Thyroid gland (tissue), 4 donors: ENCODE data around the gene CLEC20A. TPM values are rescaled to one million over a fixed set of nuclear protein-coding genes. Genes with fewer than 3 reads are reported as not detected.

Experiments
- DNase-seq, 2 donors: peaks; one replicate each; pipeline ENCODE4 v3.0.0-alpha.2; 2019
- H3K27ac ChIP-seq, 3 donors: fragments of 200-600 bp; sonication (generic); 1 replicate in 2 of 3; 2 replicates in 1 of 3; pipeline ENCODE4 v1.5.1; 2016 to 2019; ENCODE audit warnings: mild to moderate bottlenecking in 1 of 3, moderate library complexity in 1 of 3
- H3K27me3 ChIP-seq: fragments of 200-600 bp; sonication (generic); one replicate; pipeline ENCODE4 v1.5.1; 2019
- H3K36me3 ChIP-seq, 2 donors: fragments of 200-600 bp; sonication (generic); one replicate each; pipeline ENCODE4 v1.5.1; 2016 to 2019
- H3K4me1 ChIP-seq, 2 donors: fragments of 200-600 bp; sonication (generic); one replicate each; pipeline ENCODE4 v1.5.1; 2017 to 2019
- H3K4me3 ChIP-seq, 3 donors: fragments of 200-600 bp; sonication (generic); replicated peaks in 1 of 3; 1 replicate in 2 of 3; 2 replicates in 1 of 3; pipeline ENCODE4 v1.5.1; 2016; ENCODE audit warnings: mild to moderate bottlenecking in 1 of 3
- H3K9me3 ChIP-seq: fragments of 200-600 bp; sonication (generic); one replicate; pipeline ENCODE4 v1.5.1; 2017
- CTCF ChIP-seq, 6 experiments: fragments of 200-600 bp in 3 of 6; fragments of 450-650 bp in 3 of 6; sonication (generic) in 3 of 6; IDR thresholded peaks; one replicate each; pipeline ENCODE4 v1.5.1; 2016 to 2019; ENCODE audit warnings: antibody characterized with exemption in 6 of 6, mild to moderate bottlenecking in 2 of 6, inconsistent platforms in 1 of 6, moderate library complexity in 1 of 6
- POLR2A ChIP-seq, 2 donors: fragments of 450-650 bp; IDR thresholded peaks; one replicate each; pipeline ENCODE4 v1.6.1; 2017; ENCODE audit warnings: antibody characterized with exemption in 2 of 2, mild to moderate bottlenecking in 2 of 2, moderate library complexity in 1 of 2
- WGBS, 2 donors: methylation state at CpG; one replicate each; pipeline ENCODE4 v1.1.5; 2017; 5-methylcytosine and 5-hydroxymethylcytosine counted together
- intact Hi-C: fragments of 100-400 bp; cut with DNase I; formaldehyde crosslinking; loops from one replicate; pipeline ENCODE4 v1.15.1; 2023
- total RNA-seq, 4 donors: library from RNA; depleted of rRNA; stranded (reverse); fragments of >200 nt; gene quantifications; one replicate each; pipeline ENCODE4 v1.2.3, GENCODE V29; 2016

Gene CLEC20A
- total RNA-seq, 4 donors from 2014 or later = not detected

DNA sequence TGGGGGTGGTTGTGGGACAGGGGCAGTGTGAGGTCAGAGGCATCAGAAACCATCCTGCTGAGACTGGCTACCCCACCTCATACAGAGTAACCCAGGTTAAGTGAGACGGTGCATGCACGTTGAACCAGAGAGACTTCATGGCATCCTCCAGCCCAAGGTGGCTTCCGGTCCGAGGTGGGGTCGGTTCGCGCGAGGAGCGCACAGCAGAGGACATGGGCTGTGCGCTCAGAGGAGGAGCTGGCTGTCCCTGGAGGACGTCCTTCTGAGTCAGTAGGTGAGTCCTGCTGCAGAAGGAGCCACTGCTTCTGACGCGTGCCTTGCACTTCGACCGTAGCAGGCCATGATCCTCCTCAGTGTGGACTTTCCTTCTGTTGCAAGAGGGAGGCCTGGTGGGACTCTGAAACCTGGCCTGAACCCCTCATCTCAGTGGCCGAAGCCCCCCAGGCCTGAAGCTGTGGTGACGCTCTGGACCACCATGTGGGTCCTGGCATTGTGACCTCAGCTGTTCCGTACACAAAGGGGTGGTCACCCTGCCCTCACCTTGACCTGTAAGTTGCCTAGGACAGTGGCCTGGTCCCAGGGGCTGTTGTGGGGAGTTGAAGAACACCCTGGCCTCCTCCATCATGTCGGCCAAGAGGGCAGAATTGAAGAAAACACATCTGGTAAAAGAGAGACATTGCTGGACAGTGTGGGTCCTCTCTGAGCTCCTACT, 16.0 kb upstream of the CLEC20A start, which contains the start of gene TEX35:
TEX35 (plus strand) TSS at position 544 of the 712 bp plus-strand sequence; CDS start at position 624, 80 bp downstream.
- Histone ChIP-seq H3K4me3 (no peak within 1 kb of the TSS), H3K27ac (no peak within 1 kb of the TSS), H3K4me1 (no peaks in the 10 kb centered on the region), H3K27me3 (no peaks in the 10 kb centered on the region), H3K36me3 (no peaks in the 10 kb centered on the region), H3K9me3 (no peaks in the 10 kb centered on the region)
- no peak for DNase-seq
- intact Hi-C loops = no loop called here
- 95 to 97% methylated on average over 11 to 19 of the region's 19 CpGs for WGBS, 2 donors
- TF ChIP-seq CTCF (IDR thresholded peaks at IDR 0.05) (no peak), POLR2A (IDR thresholded peaks at IDR 0.05) (no peak)

DNA sequence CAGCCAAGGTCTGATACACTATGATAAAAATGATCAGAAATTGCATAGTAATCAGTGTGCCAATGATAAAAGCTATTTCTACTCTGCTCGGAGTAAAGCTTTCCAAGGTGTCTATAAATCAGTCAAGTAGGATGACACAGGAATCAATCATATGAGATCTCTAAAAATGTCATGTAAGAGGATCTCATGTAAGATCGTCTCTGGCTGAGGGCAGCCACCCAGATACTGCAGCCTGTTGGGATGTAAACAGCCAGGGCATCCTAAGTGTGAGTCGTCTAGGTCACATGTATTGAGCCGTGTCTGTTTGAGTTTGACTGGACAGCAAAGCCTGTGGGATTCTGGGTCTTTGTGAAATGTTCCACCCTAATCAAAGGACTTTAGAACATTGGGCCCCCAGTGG, 13.4 kb upstream of the CLEC20A start:
- TF ChIP-seq POLR2A (IDR thresholded peaks at IDR 0.05) (no peak), CTCF (IDR thresholded peaks at IDR 0.05) (no peak)
- Histone ChIP-seq H3K4me1 (no peaks in the 10 kb centered on the region), H3K9me3 (no peaks in the 10 kb centered on the region), H3K4me3 (no peak overlapping the region), H3K36me3 (no peaks in the 10 kb centered on the region), H3K27me3 (no peaks in the 10 kb centered on the region), H3K27ac (no peak overlapping the region)
- 85 to 93% methylated on average over 4 of the region's 4 CpGs for WGBS, 2 donors
- DNase-seq = no peak
- intact Hi-C loops = no loop called here

DNA sequence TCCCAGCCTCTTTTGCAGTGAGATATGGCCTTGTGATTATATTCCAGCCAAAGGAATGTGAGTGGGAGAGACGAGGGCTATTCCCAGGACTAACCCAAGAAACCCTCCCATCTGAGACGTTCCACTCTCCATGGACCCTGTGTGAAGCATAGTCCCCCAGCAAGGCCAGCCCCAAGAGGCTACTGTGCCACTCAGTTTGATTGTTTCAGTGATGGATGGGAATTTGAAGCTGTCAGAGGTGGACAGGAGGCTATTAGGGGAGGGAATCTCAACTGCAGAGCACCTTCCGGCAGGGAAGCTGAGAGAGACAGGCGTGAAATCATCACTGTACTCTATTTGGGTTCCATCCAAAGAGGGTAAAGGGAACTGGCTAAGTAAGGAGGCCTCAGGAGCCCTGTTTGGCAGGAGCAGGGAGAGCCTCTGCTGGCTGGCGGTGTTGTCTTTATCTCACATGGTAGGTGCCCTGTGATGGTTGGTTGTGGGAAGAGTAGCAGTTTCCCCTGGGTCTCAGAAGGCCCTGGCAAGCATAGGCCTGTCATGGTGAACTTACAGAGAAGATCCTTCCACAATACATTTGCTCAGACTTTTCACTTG, 12.7 kb upstream of the CLEC20A start:
- Histone ChIP-seq H3K4me1 (no peaks in the 10 kb centered on the region), H3K9me3 (no peaks in the 10 kb centered on the region), H3K36me3 (no peaks in the 10 kb centered on the region), H3K4me3 (no peak overlapping the region), H3K27ac (no peak overlapping the region), H3K27me3 (no peaks in the 10 kb centered on the region)
- 85 to 89% methylated on average over 5 of the region's 5 CpGs for WGBS, 2 donors
- no peak for TF ChIP-seq CTCF (IDR thresholded peaks at IDR 0.05)
- TF ChIP-seq POLR2A (IDR thresholded peaks at IDR 0.05) = no peak
- intact Hi-C loops = no loop called here
- no peak for DNase-seq

DNA sequence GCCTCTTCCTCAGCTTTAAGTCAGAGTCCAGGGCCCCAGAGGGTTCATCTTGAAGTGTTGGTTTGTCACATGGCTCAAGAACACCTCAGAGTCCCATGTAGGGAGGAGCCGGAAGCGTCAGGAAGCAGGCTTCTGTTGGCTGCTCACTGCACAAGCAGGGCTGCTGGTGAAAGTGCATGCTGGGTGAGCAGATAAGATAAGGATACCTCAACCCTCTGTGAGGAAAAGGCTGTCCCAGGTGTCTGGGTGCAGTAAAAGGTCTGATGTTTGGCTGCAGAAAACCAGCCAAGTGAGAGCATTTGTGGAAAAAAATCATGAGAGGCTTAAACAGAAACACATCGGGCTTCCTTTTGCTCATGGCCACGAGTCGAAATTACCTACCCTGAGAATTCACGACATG, 9.9 kb upstream of the CLEC20A start:
- 83 to 86% methylated on average over 6 of the region's 6 CpGs for WGBS, 2 donors

More for the DNA sequence above, 9.9 kb upstream of the CLEC20A start:
- H3K36me3 ChIP-seq = no peaks in the 10 kb centered on the region
- H3K27ac ChIP-seq = no peak overlapping the region
- intact Hi-C loops = no loop called here
- DNase-seq = no peak
- TF ChIP-seq CTCF (IDR thresholded peaks at IDR 0.05) = no peak
- TF ChIP-seq POLR2A (IDR thresholded peaks at IDR 0.05) = no peak
- H3K9me3 ChIP-seq = no peaks in the 10 kb centered on the region
- H3K4me3 ChIP-seq = no peak overlapping the region
- no peaks in the 10 kb centered on the region for H3K4me1 ChIP-seq
- H3K27me3 ChIP-seq = no peaks in the 10 kb centered on the region
